ENCODE data around the gene DCBLD1.

Gene DCBLD1

GRCh38 chr6:117550078-117550600, 67.7 kb downstream of the DCBLD1 start:
- no peak overlapping the region for H3K4me3 ChIP-seq (ENCODE audit: low read depth, low read length)
- TF ChIP-seq POLR2A (IDR thresholded peaks at IDR 0.05; ENCODE audit: extremely low read depth, insufficient read length) (no peak), MYC (IDR thresholded peaks at IDR 0.05; ENCODE audit: low read depth, low read length) (no peak), CTCF (IDR thresholded peaks at IDR 0.05; ENCODE audit: low read depth, low read length) (no peak), MAX (IDR thresholded peaks at IDR 0.05; ENCODE audit: low read depth, low read length) (no peak)
- DNase-seq (ENCODE audit: low read depth) = no peak

- TF ChIP-seq MAX (IDR thresholded peaks at IDR 0.05; ENCODE audit: low read depth, low read length) = no peak
- TF ChIP-seq MYC (IDR thresholded peaks at IDR 0.05; ENCODE audit: low read depth, low read length) = no peak
- TF ChIP-seq POLR2A (IDR thresholded peaks at IDR 0.05; ENCODE audit: extremely low read depth, insufficient read length) = no peak
- TF ChIP-seq CTCF (IDR thresholded peaks at IDR 0.05; ENCODE audit: low read depth, low read length) = no peak
- no peak overlapping the region for H3K4me3 ChIP-seq (ENCODE audit: low read depth, low read length)
- no peak for DNase-seq (ENCODE audit: low read depth)
Measured at GRCh38 chr6:117550618-117551242, 68.3 kb downstream of the DCBLD1 start.

GRCh38 chr6:117552618-117553017, 70.1 kb downstream of the DCBLD1 start:
- no peak for DNase-seq (ENCODE audit: low read depth)
- no peak for TF ChIP-seq POLR2A (IDR thresholded peaks at IDR 0.05; ENCODE audit: extremely low read depth, insufficient read length)
- no peak for TF ChIP-seq MYC (IDR thresholded peaks at IDR 0.05; ENCODE audit: low read depth, low read length)
- TF ChIP-seq MAX (IDR thresholded peaks at IDR 0.05; ENCODE audit: low read depth, low read length) = no peak
- no peak for TF ChIP-seq CTCF (IDR thresholded peaks at IDR 0.05; ENCODE audit: low read depth, low read length)
- no peak overlapping the region for H3K4me3 ChIP-seq (ENCODE audit: low read depth, low read length)

GRCh38 chr6:117553142-117553541, 70.7 kb downstream of the DCBLD1 start:
- no peak overlapping the region for H3K4me3 ChIP-seq (ENCODE audit: low read depth, low read length)
- no peak for TF ChIP-seq MYC (IDR thresholded peaks at IDR 0.05; ENCODE audit: low read depth, low read length)
- no peak for TF ChIP-seq POLR2A (IDR thresholded peaks at IDR 0.05; ENCODE audit: extremely low read depth, insufficient read length)
- no peak for TF ChIP-seq CTCF (IDR thresholded peaks at IDR 0.05; ENCODE audit: low read depth, low read length)
- TF ChIP-seq MAX (IDR thresholded peaks at IDR 0.05; ENCODE audit: low read depth, low read length) = no peak
- DNase-seq (ENCODE audit: low read depth) = no peak

GRCh38 chr6:117555262-117555849, 72.9 kb downstream of the DCBLD1 start:
- peak; percentile 29 for DNase-seq (ENCODE audit: low read depth)
- no peak overlapping the region for H3K4me3 ChIP-seq (ENCODE audit: low read depth, low read length)
- TF ChIP-seq CTCF (IDR thresholded peaks at IDR 0.05; ENCODE audit: low read depth, low read length) (no peak), MYC (IDR thresholded peaks at IDR 0.05; ENCODE audit: low read depth, low read length) (no peak), POLR2A (IDR thresholded peaks at IDR 0.05; ENCODE audit: extremely low read depth, insufficient read length) (no peak), MAX (IDR thresholded peaks at IDR 0.05; ENCODE audit: low read depth, low read length) (no peak)
